ENCODE data around the gene TADA3.
"Not testable (repeated sequence)": the region's sequence is repeated elsewhere in the genome, so short reads cannot be mapped to it uniquely, and the experiment has no call there.

The TADA3 gene

GRCh38 chr3:9783954-9784353 is 8.3 kb downstream of the TADA3 start:
- DNase-seq (ENCODE audit: low read depth), result no peak

GRCh38 chr3:9782770-9783169 is 9.5 kb downstream of the TADA3 start:
- DNase-seq (ENCODE audit: low read depth), result no peak

GRCh38 chr3:9781978-9782603 is 10.2 kb downstream of the TADA3 start:
- no peak for DNase-seq (ENCODE audit: low read depth)

- DNase-seq (ENCODE audit: low read depth), result no peak
Measured at GRCh38 chr3:9781551-9781950, 10.7 kb downstream of the TADA3 start.

- DNase-seq (ENCODE audit: low read depth), result no peak
Measured at GRCh38 chr3:9780910-9781309, 11.4 kb downstream of the TADA3 start.

- DNase-seq (ENCODE audit: low read depth), result no peak
Measured at GRCh38 chr3:9780458-9780812, 11.8 kb downstream of the TADA3 start.

GRCh38 chr3:9779721-9780457 is 12.4 kb downstream of the TADA3 start:
- DNase-seq (ENCODE audit: low read depth), result no peak

- no peak for DNase-seq (ENCODE audit: low read depth)
Measured at GRCh38 chr3:9779075-9779593, 13.1 kb downstream of the TADA3 start.

- peak; percentile 30 for DNase-seq (ENCODE audit: low read depth)
Measured at GRCh38 chr3:9778143-9779074, 13.9 kb downstream of the TADA3 start.

- no peak for DNase-seq (ENCODE audit: low read depth)
Measured at GRCh38 chr3:9777694-9778021, 14.6 kb downstream of the TADA3 start.

- no peak for DNase-seq (ENCODE audit: low read depth)
Measured at GRCh38 chr3:9776896-9777693, 15.2 kb downstream of the TADA3 start.

- not testable (repeated sequence) for DNase-seq (ENCODE audit: low read depth)
Measured at GRCh38 chr3:9771007-9771406, 21.3 kb downstream of the TADA3 start.

- DNase-seq (ENCODE audit: low read depth), result peak; percentile 65
Measured at GRCh38 chr3:9770276-9770812, 21.9 kb downstream of the TADA3 start.

- no peak for DNase-seq (ENCODE audit: low read depth)
Measured at GRCh38 chr3:9769426-9770275, 22.6 kb downstream of the TADA3 start, which contains the start of gene CAMK1. TSS of gene CAMK1 (minus strand) at chr3:9769947. CDS start at chr3:9767749, 2,198 bp downstream.

GRCh38 chr3:9769012-9769411 is 23.3 kb downstream of the TADA3 start:
- no peak for DNase-seq (ENCODE audit: low read depth)

GRCh38 chr3:9768141-9768775 is 24.0 kb downstream of the TADA3 start:
- no peak for DNase-seq (ENCODE audit: low read depth)

- DNase-seq (ENCODE audit: low read depth), result no peak
Measured at GRCh38 chr3:9767418-9767817, 24.9 kb downstream of the TADA3 start.

GRCh38 chr3:9765865-9766264 is 26.4 kb downstream of the TADA3 start:
- DNase-seq (ENCODE audit: low read depth), result no peak

- no peak for DNase-seq (ENCODE audit: low read depth)
Measured at GRCh38 chr3:9762871-9763270, 29.4 kb downstream of the TADA3 start.

- no peak for DNase-seq (ENCODE audit: low read depth)
Measured at GRCh38 chr3:9761919-9762318, 30.4 kb downstream of the TADA3 start.

All from fibroblast of the conjunctiva (primary cell).